DND-41 (cell line): ENCODE data around the gene TBL1XR1.

Source experiments
- ATAC-seq: fragments of 200-7000 bp; cut with Tn5 transposase; 3 replicates; pipeline ENCODE4 v1.9.1; 2021; ENCODE audit warnings: low read depth; ENCODE audit not compliant: insufficient read depth
- DNase-seq: peaks from one replicate; pipeline ENCODE4 v3.0.0-alpha.2; 2020
- H2AFZ ChIP-seq: 2 replicates; pipeline ENCODE4 v1.6.0; 2012; ENCODE audit warnings: low read depth, low read length
- H3K27ac ChIP-seq: 2 replicates; pipeline ENCODE4 v1.5.1; 2012; ENCODE audit warnings: low read length, inconsistent platforms
- H3K27me3 ChIP-seq: fragments of 200-600 bp; sonication (generic); 2 replicates; pipeline ENCODE4 v1.6.0; 2012; ENCODE audit warnings: low read length, mild to moderate bottlenecking, inconsistent platforms; ENCODE audit not compliant: insufficient read depth, poor library complexity
- H3K36me3 ChIP-seq: 2 replicates; pipeline ENCODE4 v1.5.1; 2012; ENCODE audit warnings: low read length, inconsistent platforms; ENCODE audit not compliant: insufficient read depth
- H3K4me1 ChIP-seq: 2 replicates; pipeline ENCODE4 v1.5.1; 2012; ENCODE audit warnings: mild to moderate bottlenecking, low read length; ENCODE audit not compliant: insufficient read depth
- H3K4me2 ChIP-seq: 2 replicates; pipeline ENCODE4 v1.6.0; 2012; ENCODE audit warnings: mild to moderate bottlenecking, moderate library complexity, low read length, inconsistent platforms; ENCODE audit not compliant: insufficient read depth
- H3K4me3 ChIP-seq, 2 experiments: fragments of 200-600 bp in 1 of 2; shearing (Covaris generic) in 1 of 2; 2 replicates each; pipeline ENCODE4 v1.5.1; 2012 to 2016; ENCODE audit warnings: inconsistent platforms in 2 of 2, low read length in 2 of 2, mild to moderate bottlenecking in 2 of 2, low read depth in 1 of 2, moderate library complexity in 1 of 2
- H3K79me2 ChIP-seq: 2 replicates; pipeline ENCODE4 v1.6.0; 2012; ENCODE audit warnings: low read length, inconsistent platforms; ENCODE audit not compliant: insufficient read depth
- H3K9ac ChIP-seq: 2 replicates; pipeline ENCODE4 v1.6.0; 2012; ENCODE audit warnings: low read depth, mild to moderate bottlenecking, inconsistent platforms, low read length, moderate library complexity
- H3K9me3 ChIP-seq: 2 replicates; pipeline ENCODE4 v1.5.1; 2012; ENCODE audit warnings: low read length, moderate library complexity, mild to moderate bottlenecking, inconsistent platforms; ENCODE audit not compliant: insufficient read depth, severe bottlenecking
- H4K20me1 ChIP-seq: 2 replicates; pipeline ENCODE4 v1.6.0; 2012; ENCODE audit warnings: low read length; ENCODE audit not compliant: insufficient read depth
- EZH2 ChIP-seq: IDR thresholded peaks from 3 replicates; pipeline ENCODE4 v1.6.1; 2012; ENCODE audit warnings: borderline replicate concordance, low read depth, mild to moderate bottlenecking, moderate library complexity, low read length, inconsistent platforms; ENCODE audit not compliant: severe bottlenecking
- TF ChIP-seq, protein P1 (sequence below): IDR thresholded peaks from 2 replicates; pipeline ENCODE4 v1.5.1; 2012; ENCODE audit warnings: borderline replicate concordance, low read length, moderate library complexity, mild to moderate bottlenecking; ENCODE audit not compliant: poor library complexity, severe bottlenecking; ENCODE audit errors: extremely low read depth

TBL1XR1 gene

DNA sequence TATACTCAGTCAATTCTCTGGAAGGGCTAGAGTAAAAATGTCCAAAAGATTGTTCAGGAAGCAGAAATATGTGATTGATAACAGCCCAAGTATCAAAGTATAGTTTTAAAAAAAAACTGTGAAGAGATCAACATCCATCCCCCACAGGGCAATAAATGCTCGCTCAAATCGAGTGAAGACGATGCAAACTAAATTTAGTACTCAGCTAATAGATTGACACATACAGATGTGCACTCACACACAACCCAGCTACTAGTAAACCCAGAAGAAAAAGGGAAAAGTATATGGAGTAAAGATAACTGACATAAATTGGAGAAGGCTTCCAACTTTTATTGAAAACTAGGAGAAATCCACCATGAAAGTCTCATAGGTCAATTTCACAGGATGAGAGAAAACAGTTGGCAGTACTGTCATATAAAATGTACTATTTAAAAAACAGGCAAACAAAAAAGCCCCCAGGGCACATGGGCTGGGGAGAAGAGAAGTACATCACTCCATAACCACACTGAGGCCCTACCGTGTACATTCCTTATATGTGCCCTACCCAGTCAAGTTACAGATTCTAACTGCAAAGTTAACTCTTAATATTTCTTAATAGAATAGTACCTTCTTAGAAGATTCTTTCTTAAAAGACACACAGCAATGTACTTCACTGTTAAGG, 125.7 kb downstream of the TBL1XR1 start:
- ATAC-seq = no peak
- Histone ChIP-seq H3K9me3 (no peaks in the 10 kb centered on the region), H3K27me3 (no peaks in the 10 kb centered on the region), H3K27ac (no peak overlapping the region), H2AFZ (no peak overlapping the region), H3K36me3 (peaks cover 12% of the 10 kb centered on the region), H3K4me2 (no peak overlapping the region), H3K4me3 (no peak overlapping the region), H3K9ac (no peak overlapping the region), H3K4me1 (no peaks in the 10 kb centered on the region), H4K20me1 (peaks cover 53% of the 10 kb centered on the region), H3K79me2 (peaks cover 97% of the 10 kb centered on the region)
- no peak for TF ChIP-seq EZH2
- TF ChIP-seq, protein P1, sequence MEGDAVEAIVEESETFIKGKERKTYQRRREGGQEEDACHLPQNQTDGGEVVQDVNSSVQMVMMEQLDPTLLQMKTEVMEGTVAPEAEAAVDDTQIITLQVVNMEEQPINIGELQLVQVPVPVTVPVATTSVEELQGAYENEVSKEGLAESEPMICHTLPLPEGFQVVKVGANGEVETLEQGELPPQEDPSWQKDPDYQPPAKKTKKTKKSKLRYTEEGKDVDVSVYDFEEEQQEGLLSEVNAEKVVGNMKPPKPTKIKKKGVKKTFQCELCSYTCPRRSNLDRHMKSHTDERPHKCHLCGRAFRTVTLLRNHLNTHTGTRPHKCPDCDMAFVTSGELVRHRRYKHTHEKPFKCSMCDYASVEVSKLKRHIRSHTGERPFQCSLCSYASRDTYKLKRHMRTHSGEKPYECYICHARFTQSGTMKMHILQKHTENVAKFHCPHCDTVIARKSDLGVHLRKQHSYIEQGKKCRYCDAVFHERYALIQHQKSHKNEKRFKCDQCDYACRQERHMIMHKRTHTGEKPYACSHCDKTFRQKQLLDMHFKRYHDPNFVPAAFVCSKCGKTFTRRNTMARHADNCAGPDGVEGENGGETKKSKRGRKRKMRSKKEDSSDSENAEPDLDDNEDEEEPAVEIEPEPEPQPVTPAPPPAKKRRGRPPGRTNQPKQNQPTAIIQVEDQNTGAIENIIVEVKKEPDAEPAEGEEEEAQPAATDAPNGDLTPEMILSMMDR = no peak
- no peak for DNase-seq

DNA sequence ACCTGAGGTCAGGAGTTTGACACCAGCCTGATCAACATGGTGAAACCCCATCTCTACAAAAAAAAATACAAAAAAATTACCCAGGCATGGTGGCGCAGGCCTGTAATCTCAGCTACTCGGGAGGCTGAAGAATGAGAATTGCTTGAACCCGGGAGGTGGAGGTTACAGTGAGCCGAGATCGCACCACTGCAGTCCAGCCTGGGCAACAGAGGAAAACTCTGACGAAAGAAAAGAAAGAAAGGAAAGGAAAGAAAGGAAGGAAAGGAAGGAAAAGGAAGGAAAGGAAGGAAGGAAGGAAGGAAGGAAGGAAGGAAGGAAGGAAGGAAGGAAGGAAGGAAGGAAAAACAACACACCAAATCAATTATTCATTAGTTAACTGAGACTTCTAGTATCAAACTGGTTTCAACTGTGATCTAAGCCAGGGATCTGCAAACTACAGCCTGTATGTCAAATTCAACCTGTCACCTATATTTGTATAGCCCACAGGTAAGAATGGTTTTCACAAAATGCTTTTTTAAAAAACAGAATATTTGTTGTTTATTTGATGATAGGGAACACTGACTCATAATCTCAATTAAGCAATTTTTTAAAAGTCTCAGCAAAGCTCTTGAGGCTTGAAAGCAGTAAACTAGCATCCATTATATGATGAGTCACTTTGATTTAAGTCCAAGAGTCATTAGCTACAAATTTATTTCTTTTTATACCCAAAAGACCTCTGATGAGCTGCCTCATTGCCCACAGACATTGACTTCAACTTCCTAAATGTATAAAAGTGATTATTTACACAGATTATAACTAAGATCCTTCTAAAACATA, 127.6 kb downstream of the TBL1XR1 start:
- no peak for DNase-seq
- Histone ChIP-seq H2AFZ (no peak overlapping the region), H4K20me1 (peaks cover 49% of the 10 kb centered on the region), H3K79me2 (peaks cover 96% of the 10 kb centered on the region), H3K9me3 (no peaks in the 10 kb centered on the region), H3K4me2 (no peak overlapping the region), H3K27ac (no peak overlapping the region), H3K9ac (no peak overlapping the region), H3K4me3 (no peak overlapping the region), H3K27me3 (no peaks in the 10 kb centered on the region), H3K36me3 (peaks cover under 1% of the 10 kb centered on the region; the same call in 1 of the 2 replicates), H3K4me1 (no peaks in the 10 kb centered on the region)
- ATAC-seq = no peak
- TF ChIP-seq, protein P1 = no peak
- no peak for TF ChIP-seq EZH2

GRCh38 chr3:177068967-177069366, 128.3 kb downstream of the TBL1XR1 start:
- Histone ChIP-seq H3K36me3 (no peaks in the 10 kb centered on the region; the same call in 1 of the 2 replicates), H2AFZ (no peak overlapping the region), H3K27ac (no peak overlapping the region), H3K9ac (no peak overlapping the region), H3K4me3 (no peak overlapping the region), H3K27me3 (no peaks in the 10 kb centered on the region), H3K4me1 (no peaks in the 10 kb centered on the region), H3K4me2 (no peak overlapping the region), H3K79me2 (peaks cover 96% of the 10 kb centered on the region), H4K20me1 (peaks cover 43% of the 10 kb centered on the region), H3K9me3 (no peaks in the 10 kb centered on the region)
- TF ChIP-seq, protein P1 = no peak
- no peak for ATAC-seq
- DNase-seq = no peak
